NCI-H446 (cell line): ENCODE data around the gene PTEN.

Source experiments
- DNase-seq, 2 experiments: peaks; one replicate each; lab custom pipeline; 2025; lab: John Stamatoyannopoulos, UW

PTEN gene

DNA sequence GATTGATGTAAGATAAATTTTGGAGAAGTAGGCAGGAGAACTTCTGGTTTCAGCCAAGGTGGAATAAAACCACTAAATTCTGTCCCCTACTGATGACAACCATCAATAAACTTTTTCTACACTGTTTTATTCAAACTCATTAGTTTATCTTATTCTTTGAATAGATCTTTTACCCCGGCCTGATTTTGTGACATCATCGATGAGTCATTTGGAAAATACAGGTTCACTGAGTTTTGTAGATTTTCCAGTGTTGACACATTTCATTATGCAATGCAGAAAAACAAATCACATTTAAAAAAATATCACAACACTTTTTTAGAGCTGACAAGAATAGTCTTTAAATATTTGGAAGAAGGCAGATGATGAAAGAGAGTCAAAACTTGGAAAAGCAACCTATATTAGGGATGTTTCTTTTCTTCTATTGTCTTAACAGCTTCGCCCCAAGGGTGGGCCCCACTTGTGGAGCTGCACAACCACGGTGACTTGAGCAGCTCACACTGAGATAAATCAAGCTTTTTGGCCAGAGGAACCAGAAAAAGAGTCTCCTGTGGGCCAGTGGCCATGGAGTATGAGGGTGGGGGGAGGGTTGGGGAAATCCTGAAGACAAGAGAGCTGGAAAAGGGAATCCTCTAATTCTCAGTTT lies 112.8 kb downstream of the PTEN start:
- no peak for DNase-seq

DNA sequence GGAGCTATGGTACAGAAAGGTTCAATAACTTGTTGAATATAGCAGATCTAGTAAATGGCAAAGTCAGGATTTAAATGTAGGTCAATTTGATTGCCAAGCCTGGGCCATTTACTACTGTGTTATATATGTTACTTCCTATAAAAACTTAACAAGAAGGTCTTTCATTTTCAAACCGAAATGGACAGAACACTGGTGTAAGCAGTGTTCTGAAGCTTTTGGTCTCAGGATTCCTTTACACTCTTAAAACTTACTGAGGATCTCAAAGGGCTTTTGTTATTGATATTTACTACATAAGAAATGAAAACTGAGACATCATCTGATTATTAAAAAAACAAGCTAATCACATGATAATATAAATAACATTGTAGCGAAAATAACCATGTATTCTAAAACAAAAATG lies 114.7 kb downstream of the PTEN start:
- DNase-seq: no peak

DNA sequence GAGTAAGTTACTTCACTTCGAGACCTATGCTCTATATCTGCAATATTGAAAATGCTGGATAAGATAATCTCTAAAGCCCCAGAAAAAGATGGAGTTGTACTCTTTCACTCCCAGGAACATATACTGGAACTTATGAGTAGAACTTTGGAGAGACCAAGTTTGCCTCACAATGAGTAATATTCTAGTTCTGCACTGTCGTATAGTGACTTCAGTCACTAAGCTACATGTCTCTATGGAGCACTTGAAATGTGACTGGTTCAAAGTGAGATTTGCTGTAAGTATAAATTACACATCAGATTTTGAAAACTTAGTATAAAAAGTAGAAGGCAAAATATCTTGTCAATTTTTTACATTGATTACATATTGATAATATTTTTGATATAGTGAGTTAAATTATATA lies 116.4 kb downstream of the PTEN start:
- no peak for DNase-seq

DNA sequence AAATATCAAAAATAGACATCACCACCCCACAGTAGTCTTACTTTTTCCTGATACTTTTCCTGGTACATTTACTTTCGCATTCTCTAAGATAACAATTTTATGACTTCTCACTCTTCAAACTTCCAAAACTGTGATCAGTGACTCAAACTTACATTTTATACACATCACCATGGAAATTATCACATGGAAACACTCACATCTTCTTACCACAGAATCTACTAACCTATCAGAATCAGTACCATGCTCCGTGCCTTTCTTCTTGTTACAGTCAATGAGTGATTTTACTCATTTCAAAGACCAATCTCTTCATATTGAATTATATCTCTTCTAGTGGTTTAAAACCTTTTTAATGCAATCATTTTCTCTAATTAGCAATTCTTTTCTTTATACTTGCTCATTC lies 120.3 kb downstream of the PTEN start:
- no peak for DNase-seq

DNA sequence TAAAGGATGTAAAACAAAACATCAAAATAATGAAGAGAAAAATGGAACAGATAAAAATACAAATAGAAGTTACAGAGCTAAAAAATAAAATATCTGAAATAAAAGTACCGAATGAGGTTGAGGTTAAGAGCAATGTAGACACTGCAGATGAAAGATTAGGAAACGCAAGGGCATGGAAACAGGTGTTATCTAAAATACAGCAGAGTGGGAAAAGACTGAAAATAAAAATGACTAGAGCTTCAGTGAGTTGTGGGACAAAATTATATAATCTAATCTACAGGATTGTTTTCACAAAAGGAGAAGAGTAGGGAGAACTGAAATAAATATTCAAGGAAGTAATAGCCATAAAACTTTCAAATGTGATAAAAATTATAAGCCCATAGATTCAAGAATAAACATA lies 123.8 kb downstream of the PTEN start:
- DNase-seq: no peak

DNA sequence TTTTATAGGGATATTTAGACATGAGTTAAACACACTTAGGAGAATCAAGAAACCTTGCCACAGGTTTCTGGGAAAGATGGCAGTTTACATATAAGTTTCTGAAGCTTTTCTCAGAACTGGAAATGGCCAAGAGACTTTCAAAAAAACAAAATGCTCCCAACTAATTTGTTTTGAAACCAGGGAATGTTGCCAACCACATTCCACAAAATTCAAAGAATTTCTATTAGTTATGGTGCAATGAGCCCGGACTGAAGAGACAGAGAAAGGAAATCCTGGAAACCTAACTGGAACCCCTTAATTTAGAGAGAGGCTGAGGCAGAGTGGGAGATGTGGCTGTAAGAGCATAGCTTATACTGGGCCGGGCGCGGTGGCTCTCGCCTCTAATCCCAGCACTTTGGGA lies 128.5 kb downstream of the PTEN start:
- no peak for DNase-seq

DNA sequence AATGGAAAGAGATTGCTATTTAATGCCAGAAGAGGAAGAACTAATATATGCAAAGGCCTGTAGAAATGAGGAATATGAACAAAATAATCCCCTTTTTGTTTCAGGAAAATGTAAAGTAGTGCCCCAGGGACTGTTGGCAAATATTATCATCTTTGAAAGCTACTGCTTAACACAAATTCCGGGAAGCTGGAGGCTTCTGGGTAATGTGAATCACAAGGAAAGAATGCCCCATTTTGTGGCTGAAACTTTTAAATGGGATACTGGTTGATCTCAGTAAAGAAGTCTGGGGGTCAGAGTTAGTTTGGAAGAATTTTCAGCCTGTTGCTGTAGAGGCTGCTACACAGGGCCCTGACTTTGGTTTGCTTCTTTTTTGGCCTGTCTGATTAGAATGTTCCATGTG lies 141.0 kb downstream of the PTEN start:
- no peak for DNase-seq

DNA sequence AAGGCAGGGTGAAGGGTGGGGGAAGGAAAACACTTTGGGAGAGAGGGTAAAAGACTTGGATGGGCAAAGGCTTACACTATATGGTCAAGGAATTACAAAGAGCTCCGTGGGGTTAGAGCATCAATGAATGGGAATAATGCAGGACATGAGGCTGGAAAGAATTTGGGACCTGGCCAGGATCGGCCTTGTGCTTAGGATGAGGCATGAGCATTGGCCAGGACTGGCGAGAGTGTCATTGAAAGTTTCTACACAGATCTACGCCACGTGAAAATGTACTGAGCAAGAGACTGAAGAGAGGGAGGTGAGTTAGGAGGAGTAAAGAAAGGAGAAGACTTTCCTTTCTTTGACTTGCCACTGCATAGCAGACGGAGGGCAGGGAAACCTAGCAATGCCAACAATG lies 142.8 kb downstream of the PTEN start:
- DNase-seq: no peak

DNA sequence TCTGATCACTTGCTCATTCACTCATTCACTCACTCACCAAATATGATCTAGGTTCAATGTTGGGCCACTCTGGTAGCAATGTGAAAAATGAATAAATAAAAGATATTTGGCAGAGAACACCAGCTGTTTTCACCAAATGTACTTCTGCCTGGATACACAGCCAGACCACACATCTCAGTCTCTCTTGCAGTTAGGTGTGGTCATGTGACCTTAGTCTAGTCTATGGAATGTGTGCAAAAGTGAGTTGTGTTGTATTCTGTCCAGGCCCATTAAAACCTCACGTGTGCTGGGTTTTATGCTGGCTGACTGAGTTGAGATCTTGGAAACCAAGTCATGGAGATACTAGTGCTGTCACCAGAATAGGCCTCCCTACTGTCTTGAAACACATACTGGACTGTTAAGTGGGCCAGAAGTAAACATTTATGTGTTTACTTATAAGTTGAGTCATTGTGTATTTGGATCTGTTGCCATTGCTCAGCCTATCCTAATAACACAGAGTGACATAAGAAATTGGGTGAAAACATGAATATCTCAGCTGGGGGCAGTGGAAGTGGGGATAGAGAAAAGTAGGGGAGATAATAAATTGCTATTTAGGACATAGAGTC lies 145.5 kb downstream of the PTEN start:
- no peak for DNase-seq

DNA sequence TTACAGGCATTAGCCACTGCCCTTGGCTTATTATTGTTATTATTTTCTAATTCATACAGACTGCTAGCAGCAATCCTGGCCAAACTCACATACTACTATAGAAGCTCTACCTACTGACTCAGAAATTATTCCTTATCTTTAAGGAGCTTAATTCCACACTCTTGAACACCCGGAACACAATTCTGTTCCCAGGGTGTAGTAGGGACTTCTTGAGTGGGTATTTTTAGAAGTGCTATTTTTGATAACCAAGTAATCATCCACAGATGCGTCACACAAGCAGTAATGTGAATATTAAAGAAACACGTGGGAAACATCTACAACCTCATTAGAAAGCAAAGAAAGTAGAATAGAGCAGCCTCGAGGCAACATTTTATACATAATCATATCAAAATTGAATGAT lies 149.2 kb downstream of the PTEN start:
- no peak for DNase-seq

DNA sequence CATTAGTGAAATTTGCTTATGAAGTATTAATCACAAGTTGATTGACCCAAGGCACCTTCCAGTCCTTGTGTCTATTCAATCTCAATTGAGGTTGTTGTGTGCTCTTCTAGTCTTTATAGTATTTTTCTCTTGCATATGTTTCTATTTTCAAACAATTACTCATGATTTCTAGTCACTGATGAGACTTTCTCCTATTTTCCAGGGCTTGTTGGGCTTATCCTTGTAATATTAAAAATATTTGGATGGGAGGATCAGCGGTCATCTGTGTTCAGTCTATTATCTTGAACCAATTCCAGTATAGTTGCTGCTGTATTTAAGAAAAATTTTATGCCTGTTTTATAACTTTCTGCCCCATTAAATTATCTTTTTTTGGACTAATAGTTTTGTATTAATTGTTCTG lies 154.4 kb downstream of the PTEN start:
- DNase-seq: no peak

DNA sequence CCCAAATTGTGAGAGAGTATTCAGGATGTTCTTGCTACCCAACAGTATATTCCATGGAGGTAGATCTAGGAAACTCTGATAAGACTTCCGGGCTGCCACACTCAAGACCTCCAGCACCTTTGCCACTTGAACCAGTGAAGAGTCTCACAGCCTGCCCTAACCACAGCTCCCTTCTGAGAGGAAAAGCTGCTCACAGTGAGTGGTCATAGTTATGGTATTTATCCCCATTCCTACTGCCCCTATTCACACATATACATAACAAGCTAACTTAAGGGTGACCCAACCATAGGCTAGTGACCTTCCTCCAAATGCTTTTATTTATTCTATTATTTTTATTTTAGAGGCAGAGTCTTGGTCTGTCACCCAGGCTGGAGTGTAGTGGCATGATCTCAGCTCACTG lies 156.3 kb downstream of the PTEN start:
- DNase-seq: no peak
